SHP77 treated with DMSO at 0.1 percent for 48 hours (cell line): ENCODE data around the gene PPP1R13B.

Experiments used
- DNase-seq: peaks from one replicate; lab custom pipeline; 2025; lab: John Stamatoyannopoulos, UW

The PPP1R13B gene

GRCh38 chr14:103714063-103714724 lies 133.2 kb downstream of the PPP1R13B start:
- no peak for DNase-seq

GRCh38 chr14:103713304-103714062 lies 133.9 kb downstream of the PPP1R13B start:
- no peak for DNase-seq

GRCh38 chr14:103712633-103713247 lies 134.6 kb downstream of the PPP1R13B start:
- no peak for DNase-seq

- no peak for DNase-seq
These were observed 135.6 kb downstream of the PPP1R13B start for GRCh38 chr14:103711516-103712431.

- no peak for DNase-seq
These were observed 136.5 kb downstream of the PPP1R13B start for GRCh38 chr14:103710771-103711377.

- DNase-seq, result no peak
These were observed 137.6 kb downstream of the PPP1R13B start for GRCh38 chr14:103709814-103710213.

GRCh38 chr14:103708750-103709187 lies 138.6 kb downstream of the PPP1R13B start:
- DNase-seq, result no peak

GRCh38 chr14:103707329-103708263 lies 139.8 kb downstream of the PPP1R13B start:
- DNase-seq, result no peak

GRCh38 chr14:103706551-103707328 lies 140.6 kb downstream of the PPP1R13B start:
- DNase-seq, result no peak

GRCh38 chr14:103705504-103706284 lies 141.7 kb downstream of the PPP1R13B start:
- no peak for DNase-seq

GRCh38 chr14:103705118-103705503 lies 142.3 kb downstream of the PPP1R13B start:
- no peak for DNase-seq

- no peak for DNase-seq
These were observed 142.7 kb downstream of the PPP1R13B start for GRCh38 chr14:103704708-103705107.

GRCh38 chr14:103703433-103704385 lies 143.7 kb downstream of the PPP1R13B start:
- DNase-seq, result no peak

- no peak for DNase-seq
These were observed 144.6 kb downstream of the PPP1R13B start for GRCh38 chr14:103702497-103703432.

GRCh38 chr14:103702095-103702494 lies 145.3 kb downstream of the PPP1R13B start:
- no peak for DNase-seq

GRCh38 chr14:103700753-103701490 lies 146.5 kb downstream of the PPP1R13B start:
- no peak for DNase-seq
